Cardiac muscle cell (in vitro differentiated cells and primary cell): Measurements from ENCODE around the gene MYBPC2. TPM values are rescaled to one million over a fixed set of nuclear protein-coding genes. Genes with fewer than 3 reads are reported as not detected.
A peak's percentile ranks its signal among the peaks of the same experiment; 100 is the strongest.

Experiments
- DNase-seq, 2 donors: peaks; one replicate each; pipeline versions ENCODE4 v3.0.0 to v3.0.0-alpha.2; 2010 to 2017; ENCODE audit warnings: low read depth in 1 of 2, low spot score in 1 of 2
- H3K27ac ChIP-seq: fragments of 200-600 bp; sonication (generic); 2 replicates; pipeline ENCODE4 v1.5.1; 2016
- H3K27me3 ChIP-seq: fragments of 200-600 bp; sonication (generic); 2 replicates; pipeline ENCODE4 v1.6.0; 2016; ENCODE audit warnings: control low read depth
- H3K36me3 ChIP-seq: fragments of 200-600 bp; sonication (generic); 2 replicates; pipeline ENCODE4 v1.5.1; 2016; ENCODE audit warnings: control low read depth
- H3K4me1 ChIP-seq: fragments of 200-600 bp; sonication (generic); 2 replicates; pipeline ENCODE4 v1.8.1; 2017; ENCODE audit warnings: low read depth, mild to moderate bottlenecking, mixed run types
- H3K4me3 ChIP-seq: fragments of 200-600 bp; sonication (generic); 2 replicates; pipeline ENCODE4 v1.5.1; 2016; ENCODE audit warnings: mild to moderate bottlenecking
- H3K9me3 ChIP-seq: fragments of 200-600 bp; sonication (generic); 2 replicates; pipeline ENCODE4 v1.5.1; 2017; ENCODE audit warnings: low read depth, mild to moderate bottlenecking, control low read depth
- CTCF ChIP-seq: IDR thresholded peaks from 2 replicates; pipeline ENCODE4 v1.5.1; 2012; ENCODE audit warnings: low read depth, mild to moderate bottlenecking, low read length
- polyA plus RNA-seq: library from polyadenylated mRNA; unstranded; fragments of >200 nt; fragmentation: Nextera tagmentation; extraction: Ambion mirVana; gene quantifications from 2 replicates; pipeline ENCODE4 v1.2.1, GENCODE V29; 2016
- total RNA-seq: library from RNA; depleted of rRNA; stranded (reverse); fragments of >200 nt; gene quantifications from 2 replicates; pipeline ENCODE4 v1.2.3, GENCODE V29; 2016

Gene MYBPC2
- total and polyA plus RNA-seq, 2 experiments from 2014 or later = 0.18 to 0.31 TPM

- H3K27me3 ChIP-seq = no peaks in the 10 kb centered on the region
- peaks cover 33% of the 10 kb centered on the region for H3K4me1 ChIP-seq
- TF ChIP-seq CTCF = no peak
These were observed 80.5 kb downstream of the MYBPC2 start for GRCh38 chr19:50512999-50513745.

GRCh38 chr19:50513746-50514345 lies 81.2 kb downstream of the MYBPC2 start, which contains the start of gene ASPDH:
Gene ASPDH (minus strand): TSS chr19:50513913. CDS start chr19:50513823, 90 bp downstream.
- no peak for TF ChIP-seq CTCF
- Histone ChIP-seq H3K4me3 (no peak within 1 kb of the TSS), H3K4me1 (peaks cover 31% of the 10 kb centered on the region), H3K27ac (peak within 1 kb of the TSS; percentile 72), H3K36me3 (peaks cover 3% of the 10 kb centered on the region), H3K27me3 (no peaks in the 10 kb centered on the region), H3K9me3 (no peaks in the 10 kb centered on the region)
- DNase-seq = no peak

More at GRCh38 chr19:50512999-50513745, 80.5 kb downstream of the MYBPC2 start:
- no peak for DNase-seq
- H3K9me3 ChIP-seq = no peaks in the 10 kb centered on the region
- no peak overlapping the region for H3K4me3 ChIP-seq
- H3K36me3 ChIP-seq = peaks cover 2% of the 10 kb centered on the region
- peak overlapping the region; percentile 72 for H3K27ac ChIP-seq

GRCh38 chr19:50514346-50515167 lies 81.9 kb downstream of the MYBPC2 start:
- Histone ChIP-seq H3K4me3 (no peak overlapping the region), H3K9me3 (no peaks in the 10 kb centered on the region), H3K27me3 (no peaks in the 10 kb centered on the region), H3K4me1 (peaks cover 24% of the 10 kb centered on the region), H3K36me3 (peaks cover 7% of the 10 kb centered on the region), H3K27ac (peak overlapping the region; percentile 68)
- DNase-seq = peak in 1 of 2 donors; percentile 28
- no peak for TF ChIP-seq CTCF

GRCh38 chr19:50515168-50515561 lies 82.5 kb downstream of the MYBPC2 start:
- no peak for DNase-seq
- peak overlapping the region; percentile 68 for H3K27ac ChIP-seq
- peaks cover 21% of the 10 kb centered on the region for H3K4me1 ChIP-seq
- H3K36me3 ChIP-seq = peaks cover 7% of the 10 kb centered on the region
- TF ChIP-seq CTCF = no peak
- H3K9me3 ChIP-seq = no peaks in the 10 kb centered on the region
- H3K27me3 ChIP-seq = no peaks in the 10 kb centered on the region
- H3K4me3 ChIP-seq = no peak overlapping the region

Other genes with a start within 250 kb of the MYBPC2 start
- 1.8 and 2.1 TPM in 2 replicates for gene MYH14, start 229.3 kb upstream of the MYBPC2 start, total RNA-seq
- 0.32 and 3.0 TPM in 2 replicates for gene MYH14, start 229.3 kb upstream of the MYBPC2 start, polyA plus RNA-seq
- 6.9 and 8.2 TPM in 2 replicates for gene KCNC3, start 103.5 kb upstream of the MYBPC2 start, total RNA-seq
- 4.3 and 6.9 TPM in 2 replicates for gene KCNC3, start 103.5 kb upstream of the MYBPC2 start, polyA plus RNA-seq
- 0.32 and 3.5 TPM in 2 replicates for gene NAPSA, start 67.3 kb upstream of the MYBPC2 start, total RNA-seq
- gene NAPSA, start 67.3 kb upstream of the MYBPC2 start, polyA plus RNA-seq = 0.53 and 1.8 TPM in 2 replicates
- 58.4 and 60.1 TPM in 2 replicates for gene NR1H2, start 56.4 kb upstream of the MYBPC2 start, total RNA-seq
- gene NR1H2, start 56.4 kb upstream of the MYBPC2 start, polyA plus RNA-seq = 58.3 and 62.0 TPM in 2 replicates
- 70.7 and 73.8 TPM in 2 replicates for gene POLD1, start 48.5 kb upstream of the MYBPC2 start, total RNA-seq
- gene POLD1, start 48.5 kb upstream of the MYBPC2 start, polyA plus RNA-seq = 62.3 and 74.3 TPM in 2 replicates
- gene SPIB, start 14.0 kb upstream of the MYBPC2 start, total RNA-seq = 0.15 and 0.35 TPM in 2 replicates
- gene SPIB, start 14.0 kb upstream of the MYBPC2 start, polyA plus RNA-seq = 0.40 and 1.5 TPM in 2 replicates
- 308 and 370 TPM in 2 replicates for gene EMC10, start 43.6 kb downstream of the MYBPC2 start, total RNA-seq
- gene EMC10, start 43.6 kb downstream of the MYBPC2 start, polyA plus RNA-seq = 280 and 382 TPM in 2 replicates
- gene GARIN5A, start 44.0 kb downstream of the MYBPC2 start, total RNA-seq = 7.7 and 9.4 TPM in 2 replicates
- gene GARIN5A, start 44.0 kb downstream of the MYBPC2 start, polyA plus RNA-seq = 4.8 and 9.3 TPM in 2 replicates
- gene JOSD2, start 78.3 kb downstream of the MYBPC2 start, total RNA-seq = 21.4 and 25.4 TPM in 2 replicates
- gene JOSD2, start 78.3 kb downstream of the MYBPC2 start, polyA plus RNA-seq = 29.5 and 44.8 TPM in 2 replicates
- gene ASPDH, start 81.0 kb downstream of the MYBPC2 start, total RNA-seq = not detected in 2 replicates
- not detected in 2 replicates for gene ASPDH, start 81.0 kb downstream of the MYBPC2 start, polyA plus RNA-seq
- gene LRRC4B, start 135.5 kb downstream of the MYBPC2 start, total RNA-seq = 38.7 and 56.4 TPM in 2 replicates
- 5.8 and 6.2 TPM in 2 replicates for gene LRRC4B, start 135.5 kb downstream of the MYBPC2 start, polyA plus RNA-seq
- 1.9 and 4.7 TPM in 2 replicates for gene SYT3, start 207.0 kb downstream of the MYBPC2 start, total RNA-seq
- 2.1 and 4.3 TPM in 2 replicates for gene SYT3, start 207.0 kb downstream of the MYBPC2 start, polyA plus RNA-seq
- gene C19orf81, start 216.6 kb downstream of the MYBPC2 start, total RNA-seq = 23.5 and 36.8 TPM in 2 replicates
- 42.2 and 67.4 TPM in 2 replicates for gene C19orf81, start 216.6 kb downstream of the MYBPC2 start, polyA plus RNA-seq